Nephron progenitor cell (in vitro differentiated cells): ENCODE measurements around the gene SYNPR.

Experiments
- DNase-seq: peaks from one replicate; pipeline ENCODE4 v3.0.0; 2021
- H3K27ac Mint-ChIP-seq: 2 replicates; pipeline ENCODE4 v1.8.0; 2021; ENCODE audit warnings: mild to moderate bottlenecking, moderate library complexity, mixed read lengths
- H3K27me3 Mint-ChIP-seq: 2 replicates; pipeline ENCODE4 v1.8.0; 2021; ENCODE audit warnings: mild to moderate bottlenecking, low read depth, mixed read lengths; ENCODE audit not compliant: poor library complexity
- H3K36me3 Mint-ChIP-seq: 2 replicates; pipeline ENCODE4 v1.8.0; 2021; ENCODE audit warnings: low read depth, mixed read lengths
- H3K4me1 Mint-ChIP-seq: 2 replicates; pipeline ENCODE4 v1.8.0; 2021; ENCODE audit warnings: mixed read lengths
- H3K4me3 Mint-ChIP-seq: 2 replicates; pipeline ENCODE4 v1.8.0; 2021; ENCODE audit warnings: mild to moderate bottlenecking, moderate library complexity, mixed read lengths
- H3K9me3 Mint-ChIP-seq: 2 replicates; pipeline ENCODE4 v1.8.0; 2021; ENCODE audit warnings: mild to moderate bottlenecking, moderate library complexity, mixed read lengths
- CTCF ChIP-seq: fragments of 200-600 bp; sonication (generic); IDR thresholded peaks from 2 replicates; pipeline ENCODE4 v1.5.0; 2021; ENCODE audit warnings: antibody characterized with exemption

Gene SYNPR

GRCh38 chr3:63456901-63457300 lies 178.8 kb downstream of the SYNPR start:
- Mint-ChIP-seq H3K9me3 (no peaks in the 10 kb centered on the region), H3K36me3 (no peaks in the 10 kb centered on the region), H3K27me3 (no peaks in the 10 kb centered on the region), H3K27ac (no peak overlapping the region), H3K4me3 (no peak overlapping the region), H3K4me1 (no peaks in the 10 kb centered on the region)
- no peak for DNase-seq
- no peak for TF ChIP-seq CTCF

GRCh38 chr3:63458405-63458804 lies 180.3 kb downstream of the SYNPR start:
- DNase-seq = no peak
- H3K4me1 Mint-ChIP-seq = no peaks in the 10 kb centered on the region
- no peak for TF ChIP-seq CTCF
- no peaks in the 10 kb centered on the region for H3K9me3 Mint-ChIP-seq
- H3K36me3 Mint-ChIP-seq = no peaks in the 10 kb centered on the region
- H3K4me3 Mint-ChIP-seq = no peak overlapping the region
- H3K27me3 Mint-ChIP-seq = no peaks in the 10 kb centered on the region
- no peak overlapping the region for H3K27ac Mint-ChIP-seq

- no peak for TF ChIP-seq CTCF
- peaks cover 4% of the 10 kb centered on the region for H3K9me3 Mint-ChIP-seq
- H3K4me3 Mint-ChIP-seq = no peak overlapping the region
- H3K27me3 Mint-ChIP-seq = no peaks in the 10 kb centered on the region
- no peaks in the 10 kb centered on the region for H3K36me3 Mint-ChIP-seq
- no peak for DNase-seq
- no peak overlapping the region for H3K27ac Mint-ChIP-seq
- H3K4me1 Mint-ChIP-seq = no peaks in the 10 kb centered on the region
Observed at GRCh38 chr3:63462732-63463131, 184.6 kb downstream of the SYNPR start.

GRCh38 chr3:63467392-63467791 lies 189.3 kb downstream of the SYNPR start:
- Mint-ChIP-seq H3K36me3 (no peaks in the 10 kb centered on the region), H3K9me3 (peaks cover 4% of the 10 kb centered on the region), H3K27ac (no peak overlapping the region), H3K4me1 (no peaks in the 10 kb centered on the region), H3K4me3 (no peak overlapping the region), H3K27me3 (no peaks in the 10 kb centered on the region)
- no peak for TF ChIP-seq CTCF
- DNase-seq = no peak

- DNase-seq = no peak
- TF ChIP-seq CTCF = no peak
- H3K36me3 Mint-ChIP-seq = no peaks in the 10 kb centered on the region
- no peaks in the 10 kb centered on the region for H3K27me3 Mint-ChIP-seq
- H3K9me3 Mint-ChIP-seq = peaks cover 4% of the 10 kb centered on the region
- no peak overlapping the region for H3K4me3 Mint-ChIP-seq
- no peak overlapping the region for H3K27ac Mint-ChIP-seq
- no peaks in the 10 kb centered on the region for H3K4me1 Mint-ChIP-seq
Observed at GRCh38 chr3:63470745-63471144, 192.6 kb downstream of the SYNPR start.

- Mint-ChIP-seq H3K36me3 (no peaks in the 10 kb centered on the region), H3K9me3 (no peaks in the 10 kb centered on the region), H3K27ac (no peak overlapping the region), H3K27me3 (no peaks in the 10 kb centered on the region), H3K4me1 (no peaks in the 10 kb centered on the region), H3K4me3 (no peak overlapping the region)
- no peak for TF ChIP-seq CTCF
- DNase-seq = no peak
Observed at GRCh38 chr3:63471781-63472180, 193.7 kb downstream of the SYNPR start.
